Mucosa of gallbladder (tissue), 1 donor: Measurements from ENCODE around the gene PABPN1. TPM values are rescaled to one million over a fixed set of nuclear protein-coding genes. Genes with fewer than 3 reads are reported as not detected.
"Not testable (repeated sequence)": the region's sequence is repeated elsewhere in the genome, so short reads cannot be mapped to it uniquely, and the experiment has no call there.

Experiments used
- DNase-seq: peaks from one replicate; pipeline ENCODE4 v3.0.0-alpha.2; 2020; ENCODE audit warnings: low spot score
- total RNA-seq: library from RNA; stranded (reverse); gene quantifications from one replicate; pipeline ENCODE4 v1.2.1, GENCODE V29; 2021
- donor health status: DM: no; HTN: no; CAD: no.

Gene PABPN1
- total RNA-seq, 1 donor from 2014 or later: 186 TPM

DNA sequence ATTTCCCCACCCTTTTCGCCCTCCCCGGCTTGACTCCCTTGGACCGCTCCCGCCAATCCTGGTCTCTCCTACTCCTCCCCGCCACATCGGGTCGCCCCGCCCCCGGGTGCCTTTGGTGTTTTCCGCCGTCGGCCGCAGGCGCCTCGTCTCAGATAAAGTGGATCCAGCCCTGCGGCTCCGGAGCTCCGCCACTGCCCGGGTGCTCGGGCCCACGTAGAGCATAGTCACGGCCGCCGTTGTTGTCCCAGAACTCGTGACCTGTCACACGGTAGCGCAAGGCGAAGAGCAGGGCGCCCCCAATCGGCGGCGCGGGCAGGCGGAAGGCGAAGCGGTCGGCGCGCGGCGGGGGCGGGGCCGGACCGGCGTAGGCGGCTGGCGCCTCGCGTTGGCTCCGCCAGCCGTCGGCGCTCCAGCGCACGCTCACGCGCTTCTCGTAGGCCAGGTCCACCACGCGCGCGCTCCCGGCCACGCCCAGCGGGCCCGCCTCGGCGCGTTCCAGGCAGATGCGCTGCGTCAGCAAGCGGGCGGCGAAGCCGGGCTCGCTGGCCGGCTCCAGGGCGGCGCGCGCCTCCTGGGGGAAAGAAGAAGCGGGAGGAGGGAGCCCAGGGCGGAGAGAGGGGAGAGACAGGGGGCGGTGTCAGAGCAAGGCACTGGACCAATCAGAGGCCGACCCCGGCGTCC, 19.8 kb upstream of the PABPN1 start:
- DNase-seq: peak; percentile 98

DNA sequence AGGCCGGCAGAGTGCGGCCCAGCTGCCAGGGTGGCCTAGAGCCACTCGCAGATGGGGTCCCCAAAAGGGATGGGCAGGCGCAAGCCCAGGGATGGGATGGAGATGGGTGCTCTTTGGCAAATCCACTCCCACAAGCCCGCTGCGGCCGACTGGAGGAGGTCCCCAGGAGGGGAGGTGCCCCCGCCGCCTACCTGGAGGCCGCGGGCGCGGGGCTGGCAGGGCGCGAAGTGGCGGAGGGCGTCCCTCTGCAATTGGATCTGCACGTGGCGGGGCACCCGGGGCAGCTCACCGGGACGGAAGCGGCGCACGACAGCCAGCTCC, 19.3 kb upstream of the PABPN1 start:
- DNase-seq: no peak

DNA sequence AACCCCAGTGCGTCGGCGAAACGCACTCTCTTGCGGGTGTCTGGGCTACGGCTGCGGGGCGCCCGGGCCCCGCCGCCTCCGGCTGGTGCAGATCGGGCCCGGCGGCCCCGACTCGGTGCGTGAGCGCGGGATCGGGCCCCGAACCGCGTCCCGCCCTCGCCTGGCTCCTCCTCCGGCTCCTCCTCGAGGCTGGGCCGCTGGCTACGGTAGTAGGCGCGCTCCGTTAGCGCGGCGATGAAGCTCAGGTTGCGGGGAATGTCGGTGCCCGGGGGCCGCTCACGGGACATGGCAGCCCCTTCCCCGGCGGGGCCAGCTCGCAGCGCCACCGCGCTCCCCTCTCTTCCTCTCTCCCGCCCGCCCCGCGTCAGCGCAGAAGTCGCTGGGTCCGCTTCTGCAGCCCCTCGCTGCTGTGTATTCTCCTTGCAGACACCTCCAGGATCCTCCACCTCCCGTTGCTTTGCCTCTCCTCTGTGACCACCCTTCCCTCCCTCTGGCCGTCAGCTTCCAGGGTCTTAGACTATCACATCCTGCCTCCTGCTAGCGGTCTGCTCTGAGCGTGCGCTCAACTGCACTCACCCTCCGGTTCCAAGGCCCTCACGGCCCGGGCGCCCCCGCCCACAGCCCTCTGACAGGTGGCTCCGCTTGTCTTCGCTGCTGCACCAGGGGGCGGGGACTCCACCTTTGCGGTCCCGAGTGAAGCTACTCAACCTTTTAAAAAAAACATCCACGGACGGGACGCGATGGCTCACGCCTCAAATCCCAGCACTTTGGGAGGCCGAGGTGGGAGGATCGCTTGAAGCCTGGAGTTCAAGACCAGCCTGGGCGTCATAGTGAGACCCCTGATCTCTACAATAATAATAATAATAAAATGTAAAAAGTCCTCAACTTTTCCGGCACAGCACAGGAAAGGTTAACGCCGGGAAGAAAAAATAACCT, 18.7 kb upstream of the PABPN1 start, which contains the start of gene PPP1R3E:
TSS of gene PPP1R3E (minus strand) at position 570 of the 936 bp plus-strand sequence. CDS start at position 287, 283 bp downstream.
- DNase-seq: peak; percentile 57

DNA sequence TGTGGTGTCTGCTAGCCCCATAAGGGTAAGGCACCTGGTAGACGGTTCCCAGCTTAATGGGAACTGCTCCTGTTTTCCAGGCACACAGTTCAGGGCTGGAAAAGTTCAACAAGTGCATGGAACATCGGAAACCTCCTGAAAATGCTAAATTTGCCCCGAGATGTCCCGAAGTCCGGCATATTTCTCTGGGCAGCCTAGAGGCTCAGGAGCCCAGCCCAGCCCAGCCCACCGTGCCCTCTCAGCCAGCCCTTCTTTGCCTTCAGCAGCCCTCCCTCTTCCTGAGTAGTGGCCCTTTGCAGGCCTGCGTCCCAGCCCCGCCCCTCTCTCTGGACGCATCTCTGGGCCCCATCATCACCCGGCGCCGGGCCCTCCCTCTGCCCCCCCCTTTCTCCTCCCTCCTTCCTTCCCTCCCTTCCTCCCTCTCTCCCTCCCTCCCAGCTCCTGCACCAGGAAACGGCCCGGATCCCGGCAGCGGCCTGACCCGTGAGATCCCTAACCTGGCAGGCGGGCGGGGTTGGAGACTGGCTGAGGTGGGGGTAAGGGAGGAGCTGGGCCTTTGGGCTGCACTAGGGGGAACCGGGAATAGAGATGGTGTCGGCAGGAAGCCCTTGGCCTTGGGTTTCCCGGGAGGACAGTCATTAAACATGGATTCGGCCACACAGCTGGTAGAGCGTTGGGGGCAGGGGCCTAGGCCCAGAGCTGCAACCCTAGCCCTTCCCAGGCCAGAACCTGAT, 14.7 kb upstream of the PABPN1 start, which contains the start of gene BCL2L2:
TSS of gene BCL2L2 (plus strand) at position 422 of the 734 bp plus-strand sequence. CDS start 935 bp downstream, outside the sequence.
- DNase-seq: peak; percentile 92

DNA sequence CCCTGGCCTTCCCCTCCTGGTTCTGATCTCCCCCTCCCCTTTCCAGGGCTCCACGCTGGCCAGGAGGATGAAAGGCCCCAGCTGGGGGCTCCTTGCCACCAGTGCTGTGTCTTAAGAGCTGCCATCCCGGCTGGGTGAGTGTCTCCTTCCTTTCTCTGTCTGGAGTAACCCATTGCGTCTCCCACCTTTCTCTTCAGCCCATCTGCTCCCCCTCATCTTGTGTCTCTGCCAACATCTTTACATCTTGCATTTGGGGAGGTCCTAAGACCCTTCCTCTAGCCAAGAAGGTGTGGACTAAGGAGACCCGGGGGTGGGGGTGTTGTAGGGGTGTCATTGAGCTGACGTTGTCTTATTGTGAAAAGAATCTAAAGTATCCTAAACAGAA, 14.1 kb upstream of the PABPN1 start:
- DNase-seq: no peak

DNA sequence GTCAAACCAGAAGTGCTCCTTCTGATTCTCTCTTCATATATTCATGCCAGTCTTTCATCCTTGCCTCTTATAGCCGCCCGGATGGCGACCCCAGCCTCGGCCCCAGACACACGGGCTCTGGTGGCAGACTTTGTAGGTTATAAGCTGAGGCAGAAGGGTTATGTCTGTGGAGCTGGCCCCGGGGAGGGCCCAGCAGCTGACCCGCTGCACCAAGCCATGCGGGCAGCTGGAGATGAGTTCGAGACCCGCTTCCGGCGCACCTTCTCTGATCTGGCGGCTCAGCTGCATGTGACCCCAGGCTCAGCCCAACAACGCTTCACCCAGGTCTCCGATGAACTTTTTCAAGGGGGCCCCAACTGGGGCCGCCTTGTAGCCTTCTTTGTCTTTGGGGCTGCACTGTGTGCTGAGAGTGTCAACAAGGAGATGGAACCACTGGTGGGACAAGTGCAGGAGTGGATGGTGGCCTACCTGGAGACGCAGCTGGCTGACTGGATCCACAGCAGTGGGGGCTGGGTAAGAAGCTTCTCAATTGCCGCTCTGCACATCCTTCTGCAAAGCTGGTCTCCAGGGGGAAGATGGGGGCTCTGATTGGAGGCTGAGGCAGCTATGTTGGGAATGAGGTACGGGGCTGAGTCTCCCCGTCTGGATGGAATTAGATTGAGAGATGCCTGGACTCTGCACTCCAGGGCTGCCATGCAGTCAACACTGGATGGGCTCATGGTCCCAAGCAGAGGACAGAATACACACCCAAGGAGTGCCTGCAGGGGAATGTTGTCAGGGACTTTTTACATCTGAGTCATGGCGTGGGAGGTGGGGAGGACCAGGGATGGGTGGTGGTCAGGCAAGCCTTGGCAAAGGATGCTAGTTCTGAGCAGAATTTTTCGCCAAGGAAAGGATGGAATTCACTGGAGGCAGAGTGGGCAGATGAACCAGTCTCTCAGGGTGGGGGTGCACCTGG, 13.3 kb upstream of the PABPN1 start:
- DNase-seq: no peak

DNA sequence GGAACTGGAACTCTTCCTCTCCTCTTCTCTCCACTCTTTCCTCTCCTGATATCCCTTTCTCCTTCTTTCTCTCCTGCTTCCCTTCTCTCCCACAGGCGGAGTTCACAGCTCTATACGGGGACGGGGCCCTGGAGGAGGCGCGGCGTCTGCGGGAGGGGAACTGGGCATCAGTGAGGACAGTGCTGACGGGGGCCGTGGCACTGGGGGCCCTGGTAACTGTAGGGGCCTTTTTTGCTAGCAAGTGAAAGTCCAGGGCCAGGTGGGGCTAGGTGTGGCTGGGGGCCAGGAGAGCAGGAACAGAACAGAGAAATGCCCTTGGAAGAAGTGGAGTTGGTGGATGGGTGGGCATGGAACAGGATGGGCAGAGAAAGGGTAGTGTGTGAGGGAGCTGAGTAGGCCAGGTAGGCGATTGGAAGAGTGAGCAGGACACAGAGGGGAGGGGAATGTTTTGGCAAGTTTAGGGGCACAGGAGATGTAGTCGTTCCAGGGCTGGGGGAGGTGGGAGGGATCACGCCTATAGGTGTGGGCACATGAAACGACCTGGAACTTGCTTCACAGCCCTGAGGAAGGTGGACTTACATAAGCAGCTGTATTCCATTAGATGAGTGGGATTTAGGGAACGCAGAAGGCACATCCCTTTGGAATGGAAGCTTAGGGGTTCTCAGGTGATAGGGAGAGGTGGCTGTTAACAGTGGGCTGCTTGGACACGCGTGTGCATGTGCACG, 12.4 kb upstream of the PABPN1 start:
- no peak for DNase-seq

DNA sequence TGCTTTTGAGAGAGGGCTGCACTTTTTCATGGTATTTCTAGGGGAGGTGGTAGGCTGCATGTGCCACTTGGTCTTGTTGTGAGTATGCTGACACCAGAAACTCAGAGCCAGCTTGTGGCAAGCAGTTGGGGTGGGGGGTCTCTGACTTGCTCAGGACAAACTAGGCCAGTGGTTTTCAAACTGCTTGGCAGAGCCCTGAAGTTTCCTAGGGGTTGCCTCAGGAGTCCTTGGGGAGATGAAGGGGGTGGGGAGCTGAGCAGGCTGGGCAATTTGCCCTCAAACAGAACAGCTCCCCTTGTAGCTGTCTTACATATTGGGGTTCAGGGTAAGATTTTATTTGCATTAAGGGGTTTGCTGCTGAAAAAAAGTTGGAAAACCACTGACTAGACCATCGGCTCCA, 10.7 kb upstream of the PABPN1 start:
- DNase-seq: no peak

DNA sequence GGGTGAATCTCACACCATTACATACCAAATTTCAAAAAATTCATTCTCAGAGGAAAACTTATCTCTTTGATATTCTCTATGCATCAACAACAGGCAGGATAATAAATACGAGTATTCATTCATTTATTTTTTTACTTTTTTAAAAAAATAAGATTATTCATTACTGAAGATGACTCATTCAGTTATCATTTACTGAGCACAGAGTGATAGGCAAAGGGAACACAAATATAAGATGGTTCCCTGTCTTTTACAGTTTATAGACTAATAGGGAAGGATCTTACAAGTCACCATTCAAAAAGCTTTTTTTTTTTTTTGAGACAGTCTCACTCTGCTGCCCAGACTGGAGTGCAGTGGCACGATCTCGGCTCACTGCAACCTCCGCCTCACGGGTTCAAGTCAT, 5.0 kb upstream of the PABPN1 start:
- DNase-seq: no peak

DNA sequence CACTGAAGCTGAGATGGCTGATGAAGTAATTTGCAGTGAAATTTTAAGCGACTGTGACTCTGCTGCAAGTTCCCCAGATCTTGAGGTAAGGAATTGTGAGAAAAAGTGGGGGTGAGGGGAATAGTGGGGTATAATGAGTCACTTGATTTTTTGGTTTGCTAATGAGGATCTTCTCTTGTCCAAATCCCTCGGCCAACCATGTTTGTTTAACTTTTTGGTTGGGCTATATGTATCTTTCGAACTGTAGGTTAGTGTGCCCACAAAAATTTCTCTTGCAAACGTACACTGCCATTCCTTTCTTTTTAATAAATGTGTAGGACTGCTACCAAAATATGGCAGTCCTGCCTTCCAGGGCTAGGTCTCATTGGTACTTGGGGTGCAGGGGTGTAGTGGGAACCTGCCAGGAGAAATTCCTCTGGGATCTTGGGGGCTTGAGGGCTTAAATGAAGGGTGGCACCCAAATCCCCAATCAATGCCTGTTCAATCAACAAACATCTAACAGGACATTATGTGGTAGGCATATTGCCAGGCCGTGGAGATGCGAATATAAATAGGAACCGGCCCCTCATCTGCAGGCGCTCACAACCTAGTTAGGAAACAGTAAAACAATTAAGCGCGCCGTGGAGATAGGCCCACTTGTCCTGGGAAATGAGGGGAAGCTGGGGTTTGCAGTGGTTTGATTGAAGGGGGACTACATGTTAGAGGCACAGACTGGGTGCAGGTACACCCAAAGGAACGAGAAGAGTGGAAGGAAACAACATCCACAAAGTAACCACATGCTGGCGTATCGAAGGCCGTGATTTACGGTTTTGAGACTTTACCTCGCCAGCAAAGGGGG, 1.3 kb upstream of the PABPN1 start:
- DNase-seq: no peak

DNA sequence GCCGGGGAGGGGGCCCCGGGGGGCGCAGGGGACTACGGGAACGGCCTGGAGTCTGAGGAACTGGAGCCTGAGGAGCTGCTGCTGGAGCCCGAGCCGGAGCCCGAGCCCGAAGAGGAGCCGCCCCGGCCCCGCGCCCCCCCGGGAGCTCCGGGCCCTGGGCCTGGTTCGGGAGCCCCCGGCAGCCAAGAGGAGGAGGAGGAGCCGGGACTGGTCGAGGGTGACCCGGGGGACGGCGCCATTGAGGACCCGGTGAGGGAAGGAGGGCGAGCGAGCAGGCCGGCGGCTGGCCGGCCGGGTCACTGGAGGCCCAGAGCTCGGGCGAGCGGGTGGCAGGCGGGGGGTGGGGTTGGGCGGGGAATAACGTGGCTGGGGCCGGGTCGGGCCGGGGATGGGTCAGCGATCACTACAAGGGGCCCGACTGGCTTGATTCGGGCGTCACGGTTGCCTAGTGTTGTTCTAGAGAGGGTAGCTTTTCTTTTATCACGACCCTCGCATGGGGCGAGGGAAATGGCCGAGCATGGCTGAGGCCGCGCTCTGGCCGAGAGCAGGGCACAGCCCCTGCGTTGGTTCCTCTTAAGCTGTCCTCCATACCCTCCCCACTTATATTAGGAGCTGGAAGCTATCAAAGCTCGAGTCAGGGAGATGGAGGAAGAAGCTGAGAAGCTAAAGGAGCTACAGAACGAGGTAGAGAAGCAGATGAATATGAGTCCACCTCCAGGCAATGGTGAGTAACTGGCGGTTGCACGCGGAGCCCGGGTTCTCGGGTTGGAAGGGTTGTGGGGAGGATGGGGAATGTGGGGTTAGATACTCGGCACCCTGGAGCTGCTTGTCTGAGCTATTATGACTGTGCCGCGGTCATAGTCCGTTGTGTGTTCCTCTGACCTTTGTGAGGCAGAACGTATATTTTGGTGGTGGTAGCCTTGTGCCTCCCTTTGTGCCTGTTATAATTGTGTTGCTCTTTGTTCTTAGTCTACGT, 603 bp downstream of the PABPN1 start:
- DNase-seq: no peak

DNA sequence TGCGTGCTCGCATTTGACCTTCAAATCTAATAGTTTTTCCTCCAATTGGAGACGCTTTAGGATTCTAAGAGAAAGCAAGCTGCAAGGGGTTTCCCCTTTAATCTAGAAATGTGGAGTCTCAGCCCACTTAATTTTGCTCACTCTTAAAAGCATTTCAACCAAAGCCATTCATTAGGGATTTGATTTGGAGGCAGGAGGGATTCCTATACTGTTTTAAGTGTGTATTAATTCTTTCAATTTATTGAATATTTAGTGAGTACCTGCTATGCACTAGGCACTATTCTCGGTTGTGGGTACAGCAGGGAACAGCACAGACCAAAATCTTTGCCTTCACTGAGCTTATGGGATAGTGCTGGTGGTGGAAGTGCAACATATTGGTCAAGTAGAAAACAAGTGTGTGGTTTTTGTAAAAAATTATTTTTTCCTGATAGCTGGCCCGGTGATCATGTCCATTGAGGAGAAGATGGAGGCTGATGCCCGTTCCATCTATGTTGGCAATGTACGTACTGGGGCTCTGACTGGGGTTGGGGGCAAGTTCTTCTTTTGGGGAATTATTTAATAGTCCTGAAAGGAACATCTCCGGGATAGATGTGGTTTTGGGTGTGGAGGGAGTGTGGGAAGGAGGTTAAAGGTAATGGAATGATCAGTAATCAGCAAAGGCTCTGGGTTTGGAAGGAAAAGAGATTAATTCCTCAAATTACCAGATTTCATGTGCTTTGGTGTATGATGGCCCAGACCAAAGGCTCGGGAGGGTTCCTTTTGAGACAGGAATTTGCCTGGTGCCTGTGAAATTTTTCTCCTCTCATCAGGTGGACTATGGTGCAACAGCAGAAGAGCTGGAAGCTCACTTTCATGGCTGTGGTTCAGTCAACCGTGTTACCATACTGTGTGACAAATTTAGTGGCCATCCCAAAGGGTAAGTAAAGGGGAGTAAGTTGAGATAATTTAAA, 1.6 kb downstream of the PABPN1 start:
- no peak for DNase-seq

DNA sequence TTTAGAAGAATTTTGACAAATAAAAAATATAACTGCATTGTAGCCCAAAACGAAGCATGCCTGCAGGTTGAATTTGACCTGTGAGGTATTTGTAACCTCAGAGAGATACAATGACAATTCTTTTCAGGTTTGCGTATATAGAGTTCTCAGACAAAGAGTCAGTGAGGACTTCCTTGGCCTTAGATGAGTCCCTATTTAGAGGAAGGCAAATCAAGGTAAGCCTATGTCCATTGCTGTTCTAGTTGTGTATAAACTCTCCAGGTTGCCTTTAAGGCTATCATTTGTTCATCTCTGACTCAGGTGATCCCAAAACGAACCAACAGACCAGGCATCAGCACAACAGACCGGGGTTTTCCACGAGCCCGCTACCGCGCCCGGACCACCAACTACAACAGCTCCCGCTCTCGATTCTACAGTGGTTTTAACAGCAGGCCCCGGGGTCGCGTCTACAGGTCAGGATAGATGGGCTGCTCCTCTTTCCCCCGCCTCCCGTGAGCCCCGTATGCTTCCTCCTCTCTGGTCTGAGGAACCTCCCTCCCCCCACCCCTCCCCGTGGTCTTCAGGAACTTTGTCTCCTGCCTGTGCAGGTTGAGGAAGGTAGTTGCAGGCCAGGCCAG, 2.7 kb downstream of the PABPN1 start:
- no peak for DNase-seq

DNA sequence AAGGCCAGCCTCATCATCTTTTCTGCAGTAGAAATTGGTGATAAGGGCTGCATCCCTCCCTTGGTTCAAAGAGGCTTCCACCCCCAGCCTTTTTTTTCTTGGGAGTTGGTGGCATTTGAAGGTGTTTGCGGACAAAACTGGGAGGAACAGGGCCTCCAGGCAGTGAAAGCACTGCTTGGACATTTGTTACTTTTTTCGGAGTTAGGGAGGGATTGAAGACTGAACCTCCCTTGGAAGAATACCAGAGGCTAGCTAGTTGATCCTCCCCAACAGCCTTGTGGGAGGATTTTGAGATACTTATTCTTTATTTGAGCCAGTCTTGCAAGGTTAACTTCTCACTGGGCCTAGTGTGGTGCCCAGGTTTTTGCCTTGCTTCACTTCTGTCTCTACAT, 3.2 kb downstream of the PABPN1 start:
- DNase-seq: no peak

DNA sequence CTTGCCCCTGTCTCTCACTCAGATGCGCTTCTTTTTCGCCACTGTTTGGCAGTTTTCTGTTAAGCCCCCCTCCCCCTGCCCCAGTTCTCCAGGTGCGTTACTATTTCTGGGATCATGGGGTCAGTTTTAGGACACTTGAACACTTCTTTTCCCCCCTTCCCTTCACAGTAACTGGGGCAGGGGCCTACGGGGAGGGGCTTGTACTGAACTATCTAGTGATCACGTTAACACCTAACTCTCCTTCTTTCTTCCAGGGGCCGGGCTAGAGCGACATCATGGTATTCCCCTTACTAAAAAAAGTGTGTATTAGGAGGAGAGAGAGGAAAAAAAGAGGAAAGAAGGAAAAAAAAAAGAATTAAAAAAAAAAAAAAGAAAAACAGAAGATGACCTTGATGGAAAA, 3.7 kb downstream of the PABPN1 start:
- DNase-seq: no peak

DNA sequence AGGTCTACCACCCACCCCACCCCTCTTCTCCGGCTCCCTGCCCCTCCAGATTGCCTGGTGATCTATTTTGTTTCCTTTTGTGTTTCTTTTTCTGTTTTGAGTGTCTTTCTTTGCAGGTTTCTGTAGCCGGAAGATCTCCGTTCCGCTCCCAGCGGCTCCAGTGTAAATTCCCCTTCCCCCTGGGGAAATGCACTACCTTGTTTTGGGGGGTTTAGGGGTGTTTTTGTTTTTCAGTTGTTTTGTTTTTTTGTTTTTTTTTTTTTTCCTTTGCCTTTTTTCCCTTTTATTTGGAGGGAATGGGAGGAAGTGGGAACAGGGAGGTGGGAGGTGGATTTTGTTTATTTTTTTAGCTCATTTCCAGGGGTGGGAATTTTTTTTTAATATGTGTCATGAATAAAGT, 4.5 kb downstream of the PABPN1 start:
- DNase-seq: not testable (repeated sequence)
